DMS153 treated with DMSO at 0.1 percent for 48 hours (cell line): Measurements from ENCODE around the gene NIP7.
"Not testable (repeated sequence)": the region's sequence is repeated elsewhere in the genome, so short reads cannot be mapped to it uniquely, and the experiment has no call there.

Experiments used
- DNase-seq: peaks from one replicate; lab custom pipeline; 2025; ENCODE audit not compliant: unreplicated experiment; lab: John Stamatoyannopoulos, UW

The NIP7 gene

DNA sequence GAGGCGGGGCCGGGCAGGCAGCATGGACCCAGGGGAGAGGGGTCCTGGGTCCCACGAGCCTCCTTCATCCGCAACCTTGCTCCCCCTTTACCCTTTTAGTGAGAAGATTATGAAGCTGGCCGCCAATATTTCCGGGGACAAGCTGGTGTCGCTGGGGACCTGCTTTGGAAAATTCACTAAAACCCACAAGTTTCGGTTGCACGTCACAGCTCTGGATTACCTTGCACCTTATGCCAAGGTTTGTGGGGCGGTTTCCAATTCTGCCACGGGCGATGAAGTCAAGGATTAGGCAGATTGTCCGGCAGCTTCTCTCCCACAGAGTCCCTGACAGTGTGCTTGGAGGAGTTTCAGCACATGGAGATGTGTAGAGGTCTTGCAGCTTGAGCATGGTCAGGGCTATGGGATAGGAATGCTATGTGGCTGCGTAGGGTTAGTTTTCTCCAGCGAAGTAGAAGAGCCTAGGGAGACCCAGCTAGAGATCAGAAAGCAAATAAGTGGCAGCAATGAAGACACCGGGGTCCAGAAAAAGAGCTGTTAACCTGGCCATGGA, 598 bp downstream of the NIP7 start:
- no peak for DNase-seq

DNA sequence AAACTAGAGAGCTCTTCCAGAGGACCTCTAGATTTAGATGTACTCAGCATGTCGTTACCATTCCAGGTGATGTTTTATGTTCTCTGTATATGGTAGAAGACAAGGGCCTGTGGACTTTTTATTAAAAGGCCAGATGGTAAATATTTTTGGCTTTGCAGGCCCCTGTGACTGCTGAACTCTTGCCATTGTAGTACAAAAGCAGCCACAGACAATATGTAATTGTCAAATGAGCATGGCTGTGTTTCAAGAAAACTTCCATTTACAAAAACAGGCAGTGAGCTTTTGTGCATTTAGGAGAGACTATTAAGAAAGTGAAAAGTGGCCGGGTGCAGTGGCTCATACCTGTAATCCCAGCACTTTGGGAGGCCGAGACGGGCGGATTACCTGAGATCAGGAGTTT, 4.6 kb downstream of the NIP7 start:
- no peak for DNase-seq

DNA sequence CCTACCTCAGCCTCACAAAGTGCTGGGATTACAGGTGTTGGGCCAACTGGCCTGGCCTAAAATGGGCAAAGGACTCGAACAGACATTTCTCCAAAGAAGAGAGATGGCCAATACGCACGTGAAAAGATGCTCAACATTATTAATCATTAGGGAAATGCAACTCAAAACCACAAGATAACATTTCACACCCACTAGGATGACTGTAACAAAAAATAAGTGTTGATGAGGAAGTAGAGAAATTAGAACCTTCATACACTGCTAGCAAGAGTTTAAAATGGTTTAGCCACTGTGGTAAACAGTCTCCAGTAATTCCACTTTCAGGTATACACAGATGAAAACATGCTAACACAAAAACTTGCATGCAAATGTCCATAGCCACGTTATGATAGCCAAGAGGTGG, 6.4 kb downstream of the NIP7 start:
- no peak for DNase-seq

DNA sequence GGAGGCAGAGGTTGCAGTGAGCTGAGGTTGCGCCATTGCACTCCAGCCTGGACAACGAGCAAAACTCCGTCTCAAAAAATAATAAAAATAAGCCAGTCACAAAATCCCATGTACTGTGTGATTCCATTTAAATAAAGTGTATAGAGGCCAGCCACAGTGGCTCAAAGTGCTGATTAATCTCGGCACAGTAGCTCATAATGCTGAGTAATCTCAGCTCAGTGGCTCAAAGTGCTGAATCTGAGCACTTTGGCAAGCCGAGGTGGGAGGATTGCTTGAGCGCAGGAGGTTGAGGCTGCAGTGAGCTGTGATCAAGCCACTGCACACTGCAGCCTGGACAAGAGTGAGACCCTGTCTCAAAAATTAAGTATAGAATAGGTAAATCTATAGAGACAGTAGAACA, 7.1 kb downstream of the NIP7 start:
- DNase-seq: no peak

DNA sequence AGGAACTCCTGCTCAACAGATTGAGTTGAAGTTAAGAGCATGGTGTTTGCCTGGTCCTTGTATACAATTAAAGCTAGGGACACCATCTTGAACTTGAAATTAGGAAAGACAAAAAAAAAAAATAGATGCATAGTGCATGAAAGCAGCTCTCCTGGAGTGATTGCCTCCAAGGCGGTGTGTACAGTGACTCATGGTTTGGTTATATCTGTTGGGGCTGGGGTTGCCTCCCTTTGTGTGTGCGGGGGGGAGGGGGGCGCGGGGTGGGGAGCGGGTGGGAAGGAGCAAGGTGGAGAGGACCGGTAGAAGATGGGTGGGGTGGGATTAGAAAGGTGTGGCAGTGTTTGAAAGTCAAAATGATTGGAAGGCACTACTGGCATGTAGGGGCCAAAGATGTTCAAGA, 8.7 kb downstream of the NIP7 start:
- DNase-seq: no peak

DNA sequence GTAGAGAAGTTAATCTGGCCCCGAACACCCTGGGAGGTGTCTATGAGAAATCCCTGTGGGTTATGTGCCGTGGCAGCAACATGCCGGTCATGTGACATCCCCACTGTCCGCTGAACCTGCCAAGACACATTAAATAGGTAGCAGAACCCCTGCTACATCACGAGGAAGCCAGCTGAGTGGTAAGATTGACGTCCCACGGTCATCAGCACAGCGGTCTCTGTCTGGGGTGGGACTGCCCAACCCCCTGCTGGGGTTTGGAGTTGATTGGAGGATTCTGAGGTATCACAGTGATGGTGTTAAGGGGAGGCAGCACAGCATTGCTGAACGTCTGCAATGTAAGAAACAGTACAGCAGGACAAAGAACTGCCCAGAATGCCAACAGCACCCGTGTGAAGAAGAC, 10.0 kb downstream of the NIP7 start:
- DNase-seq: no peak

DNA sequence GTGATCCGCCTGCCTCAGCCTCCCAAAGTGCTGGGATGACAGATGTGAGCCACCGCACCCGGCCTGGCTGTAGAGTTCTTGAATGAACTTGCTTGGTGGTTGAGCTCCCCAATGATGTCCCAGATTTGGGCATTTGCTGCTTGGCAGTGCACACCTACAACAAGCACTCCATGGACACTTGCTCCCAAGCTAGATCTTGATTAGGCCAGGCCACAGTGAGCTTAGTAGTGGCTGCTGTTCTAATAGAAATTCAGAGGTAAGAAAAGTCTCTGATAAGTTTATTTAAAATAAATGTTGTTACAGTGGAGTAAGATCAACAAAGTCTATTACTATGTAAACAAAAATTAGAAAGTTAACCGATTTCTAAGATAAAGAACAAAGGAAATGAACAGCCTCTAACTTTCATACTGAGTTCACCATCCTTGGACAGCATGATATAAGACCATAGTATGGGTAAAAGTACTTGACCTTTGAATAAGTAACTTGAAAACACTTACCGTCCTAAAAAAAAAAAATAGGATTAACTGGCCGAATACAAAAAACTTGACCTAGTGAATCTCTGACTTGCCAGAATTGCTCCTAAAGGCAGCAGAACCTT, 11.1 kb downstream of the NIP7 start:
- no peak for DNase-seq

DNA sequence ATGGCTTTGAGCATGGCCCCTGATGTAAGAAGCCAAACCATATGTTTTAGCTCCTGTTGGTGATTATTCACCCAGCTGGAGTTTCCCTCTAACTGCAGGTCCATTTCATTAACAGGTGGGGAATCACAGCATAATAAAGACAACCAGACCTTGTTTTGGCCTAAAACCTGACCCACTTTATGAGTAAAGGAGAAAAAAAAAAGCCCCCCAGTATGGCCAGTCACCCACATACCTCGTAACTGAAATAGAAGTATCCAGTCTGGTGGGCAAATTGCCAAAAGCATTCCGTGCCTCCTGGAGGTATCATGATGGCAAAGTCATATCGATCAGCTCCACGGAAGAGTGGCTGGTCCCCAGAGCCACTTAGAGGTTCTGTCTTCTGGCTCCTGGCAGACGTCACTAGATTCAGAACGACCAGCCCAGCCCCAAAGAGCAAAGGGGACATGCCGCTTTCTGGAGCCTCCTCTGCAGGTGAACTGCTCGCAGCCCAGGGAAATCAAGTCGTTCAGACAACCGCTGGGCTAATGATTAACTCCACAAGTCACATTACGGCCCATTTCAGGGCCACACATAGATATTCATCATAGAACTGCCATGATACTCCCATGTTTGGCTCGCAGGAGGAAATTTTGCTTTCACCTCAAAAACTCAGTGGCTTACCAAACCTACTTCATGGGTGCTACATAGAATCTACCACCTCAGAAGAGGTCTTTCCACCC, 11.9 kb downstream of the NIP7 start, which contains the start of gene TMED6:
TMED6 (minus strand) TSS at position 478 of the 719 bp plus-strand sequence; CDS start at position 445, 33 bp downstream.
- DNase-seq: no peak

DNA sequence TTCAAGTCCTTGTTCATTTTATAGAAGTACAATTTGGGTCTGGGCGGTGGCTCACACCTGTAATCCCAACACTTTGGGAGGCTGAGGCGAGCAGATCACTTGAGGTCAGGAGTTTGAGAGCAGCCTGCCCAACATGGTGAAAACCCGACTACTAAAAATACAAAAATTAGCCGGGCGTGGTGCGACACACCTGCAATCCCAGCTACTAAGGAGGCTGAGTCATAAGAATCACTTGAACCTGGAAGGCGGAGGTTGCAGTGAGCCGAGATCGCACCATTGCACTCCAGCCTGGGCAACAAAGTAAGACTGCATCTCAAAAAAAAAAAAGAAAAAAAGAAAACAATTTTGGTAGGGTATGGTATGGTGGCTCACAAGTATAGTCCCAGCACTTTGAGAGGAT, 20.5 kb downstream of the NIP7 start:
- DNase-seq: not testable (repeated sequence)

DNA sequence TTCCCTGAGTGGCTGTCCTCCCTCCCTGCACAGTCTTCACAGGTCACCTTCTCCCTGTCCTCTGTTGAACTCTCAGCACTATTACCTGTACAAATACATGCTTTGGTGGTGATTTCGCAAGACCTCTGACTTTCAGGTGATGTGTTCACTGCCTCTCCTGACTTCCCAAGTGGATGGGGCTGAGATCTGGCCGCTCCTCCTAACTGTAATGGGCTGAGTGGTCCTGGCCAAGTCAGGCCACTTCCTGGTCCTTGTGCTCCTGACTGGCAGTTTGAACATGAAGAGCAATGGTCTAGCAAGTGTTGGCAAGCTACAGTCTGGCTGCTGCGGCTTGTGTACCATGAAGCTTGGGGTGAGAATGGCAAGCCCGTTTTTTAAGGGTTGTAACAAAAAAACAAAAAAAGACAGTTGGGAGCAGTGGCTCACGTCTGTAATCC, 23.7 kb downstream of the NIP7 start:
- no peak for DNase-seq

DNA sequence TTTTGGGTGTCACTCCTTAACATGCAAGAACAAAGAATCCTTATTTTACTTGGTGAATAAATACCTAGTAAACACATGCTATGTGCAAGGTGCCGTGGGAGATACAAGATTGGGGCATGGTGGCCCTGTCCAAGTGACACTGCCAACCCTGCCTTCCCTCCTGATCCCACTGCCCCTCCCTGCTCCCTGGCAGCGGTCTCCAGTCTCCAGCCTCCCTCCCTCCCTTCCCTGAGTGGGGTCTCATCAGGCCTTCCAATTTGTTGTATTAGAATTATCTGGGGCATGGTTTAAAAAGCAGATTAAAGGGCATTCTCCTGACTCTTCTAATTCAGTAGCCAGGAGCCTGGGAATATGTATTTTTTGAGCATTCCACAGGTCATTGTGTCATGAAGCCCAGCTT, 24.5 kb downstream of the NIP7 start:
- no peak for DNase-seq

DNA sequence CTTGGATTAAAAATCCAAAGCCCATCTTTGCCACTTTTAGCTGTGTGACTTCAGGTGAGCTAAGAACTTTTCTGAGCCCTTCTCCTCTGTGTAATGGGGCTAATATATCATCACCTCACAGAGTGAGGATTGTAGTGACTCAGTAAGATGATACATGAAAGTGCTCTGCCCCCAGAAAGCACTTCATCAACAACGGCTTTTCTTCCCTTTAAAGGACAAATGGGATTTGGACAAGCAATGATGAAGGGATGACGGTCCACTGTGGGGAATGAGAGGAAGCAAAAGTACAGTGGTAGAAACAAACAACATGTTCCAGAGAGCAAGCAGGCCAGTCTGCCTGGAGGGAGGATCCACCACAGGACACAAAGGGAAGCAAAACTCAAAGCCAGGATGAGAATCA, 26.3 kb downstream of the NIP7 start:
- no peak for DNase-seq

DNA sequence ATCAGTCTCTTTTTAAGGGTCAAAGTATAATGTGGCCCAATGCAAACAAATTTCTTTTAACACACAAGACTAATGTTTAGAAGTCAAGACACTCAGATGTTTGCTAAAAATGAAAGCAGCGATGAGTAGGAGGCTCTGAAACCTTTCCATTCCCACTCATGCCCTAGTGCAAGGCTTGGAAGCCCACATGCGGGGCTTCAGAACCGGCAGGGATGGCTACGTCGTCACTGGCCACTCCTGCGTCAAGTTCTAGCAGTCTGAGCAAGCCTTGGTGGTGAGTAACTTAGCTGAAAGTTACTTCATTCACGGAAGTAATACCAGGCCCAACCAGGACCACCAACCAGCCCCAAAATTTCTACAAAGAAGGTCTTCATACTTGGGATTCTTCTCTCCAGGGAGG, 26.9 kb downstream of the NIP7 start:
- DNase-seq: no peak

DNA sequence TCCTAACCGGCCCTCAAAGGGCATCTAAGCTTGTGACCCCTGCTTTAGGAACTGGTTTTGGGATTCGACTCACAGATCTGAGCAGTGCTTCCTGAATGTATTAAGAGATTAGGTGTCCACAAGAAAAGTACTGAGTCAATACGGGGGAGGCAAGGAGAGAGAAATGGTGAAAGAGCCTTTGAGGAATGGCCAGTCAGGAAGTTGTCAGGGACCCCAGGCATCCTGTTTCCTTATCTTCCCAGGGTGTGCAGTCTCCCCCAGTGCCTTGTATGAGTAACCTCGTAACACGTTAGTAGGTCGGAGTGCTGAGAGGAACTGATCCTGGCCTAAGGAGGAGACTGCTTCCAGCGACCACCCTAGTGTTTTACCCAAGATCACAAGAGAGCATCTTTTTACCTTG, 28.4 kb downstream of the NIP7 start:
- no peak for DNase-seq

DNA sequence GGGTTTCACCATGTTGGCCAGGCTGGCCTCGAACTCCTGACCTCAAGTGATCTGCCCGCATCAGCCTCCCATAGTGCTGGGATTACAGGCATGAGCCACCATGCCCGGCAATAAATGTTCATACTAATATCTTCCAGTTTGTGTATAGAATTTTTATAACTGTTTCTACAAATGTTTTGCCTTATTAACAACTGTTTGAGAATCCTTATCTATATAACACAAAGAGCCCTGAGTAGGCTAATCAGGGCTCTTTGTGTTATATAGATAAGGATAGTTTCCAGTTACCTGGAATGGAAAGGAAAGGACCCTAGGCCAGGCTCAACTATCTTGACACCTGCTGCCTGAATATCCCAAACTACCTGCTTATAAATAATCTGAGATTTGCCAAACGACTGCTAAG, 29.3 kb downstream of the NIP7 start:
- DNase-seq: no peak

DNA sequence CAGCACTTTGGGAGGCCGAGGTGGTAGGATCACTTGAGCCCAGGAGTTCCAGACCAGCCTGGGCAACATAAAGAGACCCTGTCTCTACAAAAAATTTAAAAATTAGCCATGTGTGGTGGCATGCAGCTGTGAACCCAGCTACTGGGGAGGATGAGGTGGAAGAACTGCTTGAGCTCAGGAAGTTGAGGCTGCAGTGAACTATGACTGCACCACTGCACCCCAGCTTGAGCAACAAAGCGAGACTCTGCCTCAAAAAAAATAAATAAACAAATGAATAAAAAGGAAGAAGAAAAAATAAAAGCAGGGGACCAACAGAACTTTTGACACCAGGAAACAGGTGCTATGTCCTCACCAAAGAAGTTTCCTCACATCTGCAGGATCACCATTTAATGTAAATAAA, 32.0 kb downstream of the NIP7 start:
- DNase-seq: no peak

DNA sequence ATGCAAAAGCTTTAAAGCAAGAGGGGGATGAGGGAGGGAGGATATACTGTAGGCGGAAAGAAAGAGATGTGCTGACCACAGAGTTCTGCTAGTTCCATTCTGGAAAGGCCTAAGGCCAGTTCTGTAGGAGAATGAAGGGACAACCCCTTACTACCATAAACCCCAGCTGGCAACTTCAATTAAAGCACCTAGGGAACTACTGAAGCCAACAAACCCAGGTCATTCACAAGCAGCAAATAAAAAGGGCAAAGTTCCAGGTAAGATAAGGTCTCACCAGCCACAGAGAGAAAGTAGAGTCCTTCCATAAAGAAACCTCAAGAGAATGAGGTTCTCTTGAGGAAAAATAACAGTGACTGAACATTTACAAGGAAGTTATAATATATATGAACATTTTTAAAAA, 33.4 kb downstream of the NIP7 start:
- no peak for DNase-seq

DNA sequence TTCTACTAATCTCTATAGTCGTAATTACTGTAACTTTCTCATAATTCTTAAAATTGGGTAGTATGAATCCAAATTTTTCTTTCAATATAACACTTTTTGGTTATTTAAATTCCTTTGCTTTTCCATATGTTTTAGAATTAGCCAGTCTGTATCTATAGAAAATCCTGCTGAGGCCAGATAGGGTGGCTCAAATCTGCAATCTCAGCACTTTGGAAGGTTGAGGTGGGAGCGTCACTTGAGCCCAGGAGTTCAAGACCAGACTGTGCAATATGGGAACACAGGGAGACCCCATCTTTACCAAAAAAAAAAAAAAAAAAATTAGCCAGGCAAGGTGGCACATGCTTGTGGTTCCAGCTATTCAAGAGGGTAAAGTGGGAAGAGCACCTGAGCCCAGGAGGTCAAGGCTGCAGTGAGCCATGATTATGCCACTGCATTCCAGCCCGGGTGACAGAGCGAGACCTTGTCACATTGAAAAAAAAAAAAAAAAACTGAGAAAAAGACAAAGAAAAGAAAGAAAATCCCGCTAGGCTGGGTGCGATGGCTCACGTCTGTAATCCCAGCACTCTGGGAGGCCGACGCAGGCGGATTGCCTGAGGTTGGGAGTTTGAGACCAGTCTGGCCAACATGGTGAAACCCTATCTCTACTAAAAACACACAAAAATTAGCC, 37.0 kb downstream of the NIP7 start:
- no peak for DNase-seq

DNA sequence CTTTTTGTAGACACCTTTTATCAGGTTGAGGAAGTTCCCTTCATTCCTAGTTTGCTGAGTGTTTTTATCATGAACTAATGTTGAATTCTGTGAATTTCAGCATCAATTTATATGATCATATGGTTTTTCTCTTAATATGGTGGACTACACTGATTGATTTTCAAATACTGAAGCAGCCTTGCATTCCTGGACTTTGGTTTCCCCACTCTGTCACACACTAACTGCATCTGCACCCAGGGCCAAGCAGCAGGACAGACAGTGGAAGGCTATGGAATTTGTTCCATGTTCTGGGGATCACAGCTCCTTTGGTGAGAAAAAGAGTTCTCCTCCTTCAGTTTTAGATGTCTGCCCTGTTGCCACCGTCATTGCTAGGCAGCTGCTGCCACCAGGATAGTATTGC, 38.5 kb downstream of the NIP7 start:
- DNase-seq: no peak

DNA sequence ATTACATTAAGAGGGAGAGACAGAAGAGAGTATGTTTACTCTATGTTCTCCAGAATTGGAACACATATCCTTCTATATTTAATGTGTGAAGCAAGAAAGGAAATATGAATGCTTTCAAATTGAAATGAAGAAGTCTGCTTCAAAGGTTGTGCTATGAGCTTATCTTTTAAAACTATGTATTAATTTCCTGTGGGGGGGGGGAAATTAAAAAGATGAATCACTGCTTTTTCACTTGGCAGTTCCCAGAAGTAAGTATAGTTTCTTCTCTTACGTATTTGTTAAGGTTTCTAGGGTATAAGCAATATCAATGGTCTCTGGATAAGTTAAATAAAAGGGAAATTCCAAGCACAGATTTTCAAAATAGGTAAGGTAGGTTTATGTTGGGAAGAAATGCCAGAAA, 39.2 kb downstream of the NIP7 start:
- DNase-seq: no peak

DNA sequence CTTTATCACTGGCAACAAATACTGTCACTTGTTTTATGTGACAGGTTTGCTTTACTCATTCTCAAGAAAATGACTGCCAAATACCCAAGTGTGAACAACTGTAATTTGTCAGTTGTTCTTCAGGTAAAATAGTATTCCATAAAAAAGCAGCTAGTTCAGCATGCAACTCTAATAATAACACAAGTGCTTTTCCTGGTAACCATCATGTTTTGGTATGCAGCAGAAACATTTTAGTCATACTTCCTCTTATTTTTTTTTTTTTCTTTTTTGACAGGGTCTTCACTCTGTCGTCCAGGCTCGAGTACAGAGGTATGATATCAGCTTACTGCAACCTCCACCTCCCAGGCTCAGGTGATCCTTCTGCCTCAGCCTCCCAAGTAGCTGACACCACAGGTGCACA, 41.7 kb downstream of the NIP7 start:
- no peak for DNase-seq

DNA sequence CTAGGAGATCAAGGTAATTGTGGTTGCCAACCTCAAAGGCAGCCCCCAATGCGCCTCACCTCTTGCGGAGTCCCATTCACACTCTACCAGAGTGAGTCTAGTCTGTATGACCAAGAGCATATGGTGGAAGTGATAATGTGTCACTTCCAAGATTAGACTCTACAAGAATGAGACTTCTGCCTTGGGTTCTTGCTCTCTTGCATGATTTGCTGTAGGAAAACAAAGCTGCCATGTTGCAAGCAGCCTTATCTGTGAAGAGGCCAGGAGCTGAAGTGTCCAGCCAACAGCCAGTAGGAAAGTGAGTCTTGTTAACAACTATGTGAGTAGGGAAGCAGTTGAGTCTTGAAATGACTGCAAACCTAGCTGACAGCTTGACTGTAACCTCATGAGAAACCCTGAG, 42.8 kb downstream of the NIP7 start:
- no peak for DNase-seq
